ENCODE results near the gene MAN2C1. TPM values are rescaled to one million over a fixed set of nuclear protein-coding genes. Genes with fewer than 3 reads are reported as not detected.

Gene MAN2C1
- total and polyA plus RNA-seq, 9 of the 15 experiments (the other 6 are each of a cell fraction or from before 2014, with no cell fraction given) = 2.0 to 141 (median 39.9) TPM

DNA sequence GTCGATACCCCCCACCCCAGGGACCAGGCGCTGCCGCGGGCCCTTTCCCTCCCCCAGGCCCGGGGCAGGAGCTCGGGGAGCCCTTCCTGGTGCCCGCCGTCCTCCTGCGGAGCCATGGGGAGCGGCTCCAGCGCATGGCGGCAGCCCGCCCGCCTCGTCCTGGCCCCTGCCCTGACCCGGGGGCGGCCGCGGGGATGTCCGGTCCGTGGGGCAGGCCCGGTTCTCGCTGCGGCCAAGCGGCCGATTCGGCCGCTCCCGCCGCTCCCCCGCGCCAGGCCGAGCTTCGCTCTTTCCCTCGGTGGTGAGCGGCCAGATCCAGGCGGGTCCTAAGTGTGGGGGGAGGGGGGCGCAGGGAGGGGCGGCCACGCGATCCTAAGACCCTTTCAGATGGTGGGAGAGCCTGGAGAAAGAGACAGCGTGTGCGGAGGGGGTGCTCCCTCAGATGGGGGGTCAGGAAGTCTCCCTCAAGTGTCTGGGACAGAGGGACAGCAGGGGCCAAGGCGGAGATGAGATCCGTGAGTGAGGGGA, 20.3 kb downstream of the MAN2C1 start (continued):
- TF ChIP-seq, protein P1, sequence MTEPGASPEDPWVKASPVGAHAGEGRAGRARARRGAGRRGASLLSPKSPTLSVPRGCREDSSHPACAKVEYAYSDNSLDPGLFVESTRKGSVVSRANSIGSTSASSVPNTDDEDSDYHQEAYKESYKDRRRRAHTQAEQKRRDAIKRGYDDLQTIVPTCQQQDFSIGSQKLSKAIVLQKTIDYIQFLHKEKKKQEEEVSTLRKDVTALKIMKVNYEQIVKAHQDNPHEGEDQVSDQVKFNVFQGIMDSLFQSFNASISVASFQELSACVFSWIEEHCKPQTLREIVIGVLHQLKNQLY (CRISPR knock-in tag; conservative IDR thresholded peaks at IDR 0.05) = no peak
- TF ChIP-seq ASH1L (IDR thresholded peaks at IDR 0.05; ENCODE audit: borderline replicate concordance, low read depth, partially characterized antibody) = no peak
- TF ChIP-seq, protein P2, sequence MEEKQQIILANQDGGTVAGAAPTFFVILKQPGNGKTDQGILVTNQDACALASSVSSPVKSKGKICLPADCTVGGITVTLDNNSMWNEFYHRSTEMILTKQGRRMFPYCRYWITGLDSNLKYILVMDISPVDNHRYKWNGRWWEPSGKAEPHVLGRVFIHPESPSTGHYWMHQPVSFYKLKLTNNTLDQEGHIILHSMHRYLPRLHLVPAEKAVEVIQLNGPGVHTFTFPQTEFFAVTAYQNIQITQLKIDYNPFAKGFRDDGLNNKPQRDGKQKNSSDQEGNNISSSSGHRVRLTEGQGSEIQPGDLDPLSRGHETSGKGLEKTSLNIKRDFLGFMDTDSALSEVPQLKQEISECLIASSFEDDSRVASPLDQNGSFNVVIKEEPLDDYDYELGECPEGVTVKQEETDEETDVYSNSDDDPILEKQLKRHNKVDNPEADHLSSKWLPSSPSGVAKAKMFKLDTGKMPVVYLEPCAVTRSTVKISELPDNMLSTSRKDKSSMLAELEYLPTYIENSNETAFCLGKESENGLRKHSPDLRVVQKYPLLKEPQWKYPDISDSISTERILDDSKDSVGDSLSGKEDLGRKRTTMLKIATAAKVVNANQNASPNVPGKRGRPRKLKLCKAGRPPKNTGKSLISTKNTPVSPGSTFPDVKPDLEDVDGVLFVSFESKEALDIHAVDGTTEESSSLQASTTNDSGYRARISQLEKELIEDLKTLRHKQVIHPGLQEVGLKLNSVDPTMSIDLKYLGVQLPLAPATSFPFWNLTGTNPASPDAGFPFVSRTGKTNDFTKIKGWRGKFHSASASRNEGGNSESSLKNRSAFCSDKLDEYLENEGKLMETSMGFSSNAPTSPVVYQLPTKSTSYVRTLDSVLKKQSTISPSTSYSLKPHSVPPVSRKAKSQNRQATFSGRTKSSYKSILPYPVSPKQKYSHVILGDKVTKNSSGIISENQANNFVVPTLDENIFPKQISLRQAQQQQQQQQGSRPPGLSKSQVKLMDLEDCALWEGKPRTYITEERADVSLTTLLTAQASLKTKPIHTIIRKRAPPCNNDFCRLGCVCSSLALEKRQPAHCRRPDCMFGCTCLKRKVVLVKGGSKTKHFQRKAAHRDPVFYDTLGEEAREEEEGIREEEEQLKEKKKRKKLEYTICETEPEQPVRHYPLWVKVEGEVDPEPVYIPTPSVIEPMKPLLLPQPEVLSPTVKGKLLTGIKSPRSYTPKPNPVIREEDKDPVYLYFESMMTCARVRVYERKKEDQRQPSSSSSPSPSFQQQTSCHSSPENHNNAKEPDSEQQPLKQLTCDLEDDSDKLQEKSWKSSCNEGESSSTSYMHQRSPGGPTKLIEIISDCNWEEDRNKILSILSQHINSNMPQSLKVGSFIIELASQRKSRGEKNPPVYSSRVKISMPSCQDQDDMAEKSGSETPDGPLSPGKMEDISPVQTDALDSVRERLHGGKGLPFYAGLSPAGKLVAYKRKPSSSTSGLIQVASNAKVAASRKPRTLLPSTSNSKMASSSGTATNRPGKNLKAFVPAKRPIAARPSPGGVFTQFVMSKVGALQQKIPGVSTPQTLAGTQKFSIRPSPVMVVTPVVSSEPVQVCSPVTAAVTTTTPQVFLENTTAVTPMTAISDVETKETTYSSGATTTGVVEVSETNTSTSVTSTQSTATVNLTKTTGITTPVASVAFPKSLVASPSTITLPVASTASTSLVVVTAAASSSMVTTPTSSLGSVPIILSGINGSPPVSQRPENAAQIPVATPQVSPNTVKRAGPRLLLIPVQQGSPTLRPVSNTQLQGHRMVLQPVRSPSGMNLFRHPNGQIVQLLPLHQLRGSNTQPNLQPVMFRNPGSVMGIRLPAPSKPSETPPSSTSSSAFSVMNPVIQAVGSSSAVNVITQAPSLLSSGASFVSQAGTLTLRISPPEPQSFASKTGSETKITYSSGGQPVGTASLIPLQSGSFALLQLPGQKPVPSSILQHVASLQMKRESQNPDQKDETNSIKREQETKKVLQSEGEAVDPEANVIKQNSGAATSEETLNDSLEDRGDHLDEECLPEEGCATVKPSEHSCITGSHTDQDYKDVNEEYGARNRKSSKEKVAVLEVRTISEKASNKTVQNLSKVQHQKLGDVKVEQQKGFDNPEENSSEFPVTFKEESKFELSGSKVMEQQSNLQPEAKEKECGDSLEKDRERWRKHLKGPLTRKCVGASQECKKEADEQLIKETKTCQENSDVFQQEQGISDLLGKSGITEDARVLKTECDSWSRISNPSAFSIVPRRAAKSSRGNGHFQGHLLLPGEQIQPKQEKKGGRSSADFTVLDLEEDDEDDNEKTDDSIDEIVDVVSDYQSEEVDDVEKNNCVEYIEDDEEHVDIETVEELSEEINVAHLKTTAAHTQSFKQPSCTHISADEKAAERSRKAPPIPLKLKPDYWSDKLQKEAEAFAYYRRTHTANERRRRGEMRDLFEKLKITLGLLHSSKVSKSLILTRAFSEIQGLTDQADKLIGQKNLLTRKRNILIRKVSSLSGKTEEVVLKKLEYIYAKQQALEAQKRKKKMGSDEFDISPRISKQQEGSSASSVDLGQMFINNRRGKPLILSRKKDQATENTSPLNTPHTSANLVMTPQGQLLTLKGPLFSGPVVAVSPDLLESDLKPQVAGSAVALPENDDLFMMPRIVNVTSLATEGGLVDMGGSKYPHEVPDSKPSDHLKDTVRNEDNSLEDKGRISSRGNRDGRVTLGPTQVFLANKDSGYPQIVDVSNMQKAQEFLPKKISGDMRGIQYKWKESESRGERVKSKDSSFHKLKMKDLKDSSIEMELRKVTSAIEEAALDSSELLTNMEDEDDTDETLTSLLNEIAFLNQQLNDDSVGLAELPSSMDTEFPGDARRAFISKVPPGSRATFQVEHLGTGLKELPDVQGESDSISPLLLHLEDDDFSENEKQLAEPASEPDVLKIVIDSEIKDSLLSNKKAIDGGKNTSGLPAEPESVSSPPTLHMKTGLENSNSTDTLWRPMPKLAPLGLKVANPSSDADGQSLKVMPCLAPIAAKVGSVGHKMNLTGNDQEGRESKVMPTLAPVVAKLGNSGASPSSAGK (IDR thresholded peaks at IDR 0.05) = no peak
- TF ChIP-seq SOX6 (IDR thresholded peaks at IDR 0.05) = no peak
- TF ChIP-seq NCOA6 (IDR thresholded peaks at IDR 0.05) = no peak
- TF ChIP-seq, protein P3, sequence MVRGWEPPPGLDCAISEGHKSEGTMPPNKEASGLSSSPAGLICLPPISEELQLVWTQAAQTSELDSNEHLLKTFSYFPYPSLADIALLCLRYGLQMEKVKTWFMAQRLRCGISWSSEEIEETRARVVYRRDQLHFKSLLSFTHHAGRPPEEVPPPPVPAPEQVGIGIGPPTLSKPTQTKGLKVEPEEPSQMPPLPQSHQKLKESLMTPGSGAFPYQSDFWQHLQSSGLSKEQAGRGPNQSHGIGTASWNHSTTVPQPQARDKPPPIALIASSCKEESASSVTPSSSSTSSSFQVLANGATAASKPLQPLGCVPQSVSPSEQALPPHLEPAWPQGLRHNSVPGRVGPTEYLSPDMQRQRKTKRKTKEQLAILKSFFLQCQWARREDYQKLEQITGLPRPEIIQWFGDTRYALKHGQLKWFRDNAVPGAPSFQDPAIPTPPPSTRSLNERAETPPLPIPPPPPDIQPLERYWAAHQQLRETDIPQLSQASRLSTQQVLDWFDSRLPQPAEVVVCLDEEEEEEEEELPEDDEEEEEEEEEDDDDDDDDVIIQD (CRISPR knock-in tag; IDR thresholded peaks at IDR 0.05) = no peak
- no peak for TF ChIP-seq ARNT (IDR thresholded peaks at IDR 0.05)
- TF ChIP-seq ERF (CRISPR knock-in tag; IDR thresholded peaks at IDR 0.05) = no peak
- no peak for TF ChIP-seq ZFP30 (CRISPR knock-in tag; IDR thresholded peaks at IDR 0.05; ENCODE audit: borderline replicate concordance)
- peak in 1 of 2 experiments; percentile 47; a peak in 2 of 4 replicates for TF ChIP-seq MAZ (CRISPR knock-in tag; conservative IDR thresholded peaks at IDR 0.05 in 1 of 2, IDR thresholded peaks at IDR 0.05 in 1 of 2)
- no peak for TF ChIP-seq ZNF778 (CRISPR knock-in tag; IDR thresholded peaks at IDR 0.05)
